DLD1 (cell line): ENCODE measurements around the gene PGLYRP3.
"Not testable (repeated sequence)": the region's sequence is repeated elsewhere in the genome, so short reads cannot be mapped to it uniquely, and the experiment has no call there.

ENCODE experiments used
- in situ Hi-C: cut with HindIII; loops from 2 replicates; pipeline ENCODE4 v1.10.0; 2017; ENCODE audit warnings: low sequenced_read_pairs

Gene PGLYRP3

DNA sequence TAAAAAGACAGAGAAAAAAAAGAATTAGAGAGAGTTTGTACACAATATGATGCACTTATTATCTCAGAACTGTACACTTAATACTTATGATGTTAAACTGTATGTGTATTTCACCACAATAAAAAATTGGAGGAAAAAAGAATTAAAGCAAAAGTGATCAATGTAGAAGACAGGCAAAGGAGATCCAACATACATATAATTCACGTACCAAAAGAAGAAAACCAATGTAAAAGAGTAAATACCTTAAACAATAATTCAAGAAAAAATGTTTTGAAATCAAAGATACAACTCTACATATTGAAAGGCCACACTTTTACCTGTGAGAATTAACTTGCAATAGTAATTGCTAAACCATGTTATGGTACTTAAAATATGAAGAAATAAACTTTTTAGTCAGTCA lies 9.8 kb upstream of the PGLYRP3 start:
- in situ Hi-C loops, result no loop called here

GRCh38 chr1:153318145-153318544 lies 5.4 kb upstream of the PGLYRP3 start:
- in situ Hi-C loops, result not testable (repeated sequence)

DNA sequence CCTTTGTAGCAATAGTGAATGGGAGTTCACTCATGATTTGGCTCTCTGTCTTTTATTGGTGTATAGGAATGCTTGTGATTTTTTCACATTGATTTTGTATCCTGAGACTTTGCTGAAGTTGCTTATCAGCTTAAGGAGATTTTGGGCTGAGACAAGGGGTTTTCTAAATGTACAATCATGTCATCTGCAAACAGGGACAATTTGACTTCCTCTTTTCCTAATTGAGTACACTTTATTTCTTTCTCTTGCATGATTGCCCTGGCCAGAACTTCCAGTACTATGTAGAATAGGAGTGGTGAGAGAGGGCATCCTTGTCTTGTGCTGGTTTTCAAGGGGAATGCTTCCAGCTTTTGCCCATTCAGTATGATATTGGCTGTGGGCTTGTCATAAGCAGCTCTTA lies 3.3 kb upstream of the PGLYRP3 start:
- in situ Hi-C loops, result not testable (repeated sequence)

DNA sequence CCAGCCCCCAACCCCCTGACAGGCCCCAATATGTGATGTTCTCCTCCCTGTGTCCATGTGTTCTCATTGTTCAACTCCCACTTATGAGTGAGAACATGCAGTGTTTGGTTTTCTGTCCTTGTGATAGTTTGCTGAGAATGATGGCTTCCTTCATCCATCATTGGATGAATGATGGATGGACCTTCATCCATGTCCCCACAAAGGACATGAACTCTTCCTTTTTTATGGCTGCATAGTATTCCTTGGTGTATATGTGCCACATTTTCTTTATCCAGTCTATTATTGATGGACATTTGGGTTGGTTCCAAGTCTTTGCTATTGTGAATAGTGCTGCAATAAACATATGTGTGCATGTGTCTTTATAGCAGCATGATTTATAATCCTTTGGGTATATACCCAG lies 1.6 kb upstream of the PGLYRP3 start:
- in situ Hi-C loops, result not testable (repeated sequence)

DNA sequence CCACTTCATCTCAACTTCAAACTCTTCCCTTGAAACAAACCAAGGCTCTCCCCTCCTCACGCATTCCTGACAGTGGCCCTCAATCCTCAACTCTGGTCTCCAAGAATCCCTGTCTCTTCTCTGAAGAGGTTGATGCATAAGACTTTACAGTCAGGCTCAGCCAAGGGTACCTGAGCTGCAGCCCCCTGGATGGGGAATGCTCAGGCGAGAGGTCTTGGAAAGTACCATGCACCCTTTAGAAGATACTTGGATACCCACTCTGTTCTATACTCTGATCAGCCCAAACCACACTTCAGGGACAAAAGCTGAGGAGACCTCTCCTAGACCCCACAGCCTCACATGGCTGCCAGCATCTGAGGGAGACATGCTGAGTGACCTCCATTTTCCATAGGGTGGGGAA lies 536 bp upstream of the PGLYRP3 start:
- in situ Hi-C loops, result no loop called here

DNA sequence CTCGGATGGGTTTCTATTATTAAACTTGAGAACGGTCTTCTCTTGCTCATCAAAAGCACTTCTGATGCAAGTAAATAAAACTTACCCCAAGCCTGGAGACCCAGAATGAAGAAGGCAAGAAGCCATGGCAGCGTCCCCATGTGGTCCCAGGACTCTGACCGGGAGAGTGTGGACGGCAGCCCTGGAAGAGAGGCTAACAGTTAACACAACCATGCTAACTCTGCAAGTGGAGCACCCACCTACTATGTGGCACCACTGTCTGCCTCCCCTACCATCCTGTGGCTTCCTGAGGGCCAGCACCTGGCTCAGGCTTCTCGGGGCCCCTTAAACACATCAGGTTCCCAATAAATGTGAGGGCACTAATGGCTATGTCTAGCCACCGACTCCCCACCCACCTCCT lies 2.2 kb downstream of the PGLYRP3 start:
- in situ Hi-C loops, result no loop called here

DNA sequence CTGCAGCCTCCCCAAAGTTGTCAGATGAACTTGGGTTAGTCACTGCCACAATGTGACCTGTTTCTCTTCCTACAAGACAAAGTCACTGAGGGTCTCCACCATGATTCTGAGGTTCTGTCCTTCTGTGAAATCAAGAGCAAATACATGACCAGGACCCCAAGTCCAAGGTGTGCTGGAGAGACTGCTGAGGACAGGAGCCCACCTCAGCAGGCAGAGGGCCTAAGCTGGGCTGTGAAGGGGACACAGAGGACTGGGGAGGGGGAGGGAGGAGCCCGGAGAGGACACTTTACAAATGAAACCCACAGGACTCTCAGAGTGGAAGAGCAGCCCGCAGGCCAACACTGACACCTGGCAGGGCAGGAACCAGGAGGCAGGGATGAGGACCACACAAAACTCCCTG lies 3.3 kb downstream of the PGLYRP3 start:
- in situ Hi-C loops, result no loop called here

GRCh38 chr1:153308540-153308939 lies 4.2 kb downstream of the PGLYRP3 start:
- in situ Hi-C loops, result no loop called here

GRCh38 chr1:153307221-153307600 lies 5.5 kb downstream of the PGLYRP3 start:
- in situ Hi-C loops, result no loop called here

- in situ Hi-C loops, result no loop called here
Measured at GRCh38 chr1:153306303-153307220, 6.2 kb downstream of the PGLYRP3 start.

- in situ Hi-C loops, result no loop called here
Measured at GRCh38 chr1:153305682-153306081, 7.1 kb downstream of the PGLYRP3 start.

- in situ Hi-C loops, result no loop called here
Measured at GRCh38 chr1:153302308-153302707, 10.4 kb downstream of the PGLYRP3 start.

- in situ Hi-C loops, result no loop called here
Measured at GRCh38 chr1:153293851-153294250, 18.9 kb downstream of the PGLYRP3 start.

GRCh38 chr1:153293480-153293775 lies 19.3 kb downstream of the PGLYRP3 start:
- in situ Hi-C loops, result no loop called here

DNA sequence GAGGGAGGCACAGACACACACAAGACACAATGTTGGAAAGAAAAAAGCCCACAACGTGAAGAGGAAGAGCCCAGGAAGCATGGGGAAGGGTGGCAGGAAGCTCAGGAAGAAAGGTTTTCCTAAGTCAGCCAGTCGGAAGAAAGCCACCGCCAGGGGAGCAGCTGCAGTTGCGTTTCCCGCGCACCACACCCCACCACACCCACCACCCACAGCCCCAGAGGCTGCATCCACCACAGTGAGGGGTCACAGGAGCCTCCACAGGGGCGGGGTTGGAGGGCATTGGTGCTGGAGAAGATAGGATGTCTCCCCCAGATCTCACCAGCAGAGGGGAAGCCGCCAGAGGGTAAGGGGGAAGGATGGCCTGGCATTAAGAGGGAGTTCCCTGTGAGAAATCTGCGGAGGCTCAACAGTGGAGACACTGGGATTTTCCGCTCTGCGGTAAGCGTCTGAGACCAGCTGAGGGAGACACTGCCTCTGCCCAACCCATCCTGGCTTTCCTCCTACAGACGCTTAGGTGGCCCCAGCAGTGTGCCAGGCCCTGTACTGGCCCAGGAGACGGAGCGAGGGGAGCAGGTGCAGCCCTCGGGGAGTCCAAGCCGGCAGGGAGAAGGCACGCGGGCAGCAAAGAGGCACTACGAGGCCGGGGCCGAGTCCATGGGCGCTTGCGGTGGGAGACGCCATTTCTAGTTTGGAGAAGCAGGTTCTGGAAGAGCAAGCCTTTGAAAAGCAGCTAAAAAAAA lies 19.8 kb downstream of the PGLYRP3 start:
- in situ Hi-C loops, result no loop called here

- in situ Hi-C loops, result no loop called here
Measured at GRCh38 chr1:153292185-153292584, 20.6 kb downstream of the PGLYRP3 start.

GRCh38 chr1:153291514-153291913 lies 21.2 kb downstream of the PGLYRP3 start:
- in situ Hi-C loops, result no loop called here

GRCh38 chr1:153288634-153289275 lies 24.0 kb downstream of the PGLYRP3 start:
- in situ Hi-C loops, result loop anchor here (5.0 kb wide), 1 partner anchor 36 kb away; no protein-coding TSS in a partner anchor

- in situ Hi-C loops, result no loop called here
Measured at GRCh38 chr1:153277852-153278251, 34.9 kb downstream of the PGLYRP3 start.

- in situ Hi-C loops, result no loop called here
Measured at GRCh38 chr1:153272186-153272585, 40.6 kb downstream of the PGLYRP3 start.

GRCh38 chr1:153271711-153272110 lies 41.0 kb downstream of the PGLYRP3 start:
- in situ Hi-C loops, result no loop called here

DNA sequence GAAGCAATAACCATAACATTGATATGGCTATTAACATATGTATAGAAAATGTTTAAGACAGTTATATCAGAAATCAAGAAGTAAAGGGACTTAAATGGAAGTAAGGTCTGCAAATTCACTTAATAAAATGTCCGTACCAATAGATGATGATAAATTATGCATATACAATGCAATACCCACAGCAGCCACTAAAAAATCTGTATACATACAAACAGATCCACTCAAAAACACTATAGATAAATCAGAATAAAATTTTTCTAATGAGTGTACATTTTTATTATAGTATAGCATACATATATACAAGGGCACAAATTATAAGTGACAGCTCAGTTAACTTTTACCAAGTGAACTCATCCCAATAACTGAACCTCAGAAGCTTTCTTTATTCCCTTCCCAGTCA lies 47.3 kb downstream of the PGLYRP3 start:
- in situ Hi-C loops, result no loop called here
